A673 (cell line): ENCODE results near the gene CYP4A22.
"Not testable (repeated sequence)": the region's sequence is repeated elsewhere in the genome, so short reads cannot be mapped to it uniquely, and the experiment has no call there.

Experiments used
- EZH2 ChIP-seq: fragments of 200-600 bp; sonication (generic); IDR thresholded peaks from 2 replicates; pipeline ENCODE4 v1.6.1; 2017; ENCODE audit warnings: borderline replicate concordance, low read depth, mild to moderate bottlenecking, mixed read lengths, antibody characterized with exemption, low read length; ENCODE audit not compliant: poor library complexity, severe bottlenecking
- TF ChIP-seq, protein P1 (sequence below): fragments of 300-800, 200-600 bp; sonication (generic); conservative IDR thresholded peaks from 2 replicates; pipeline ENCODE4 v1.5.1; 2017; ENCODE audit warnings: low read depth, mild to moderate bottlenecking, antibody characterized with exemption, low read length, moderate library complexity, mixed read lengths

DNA sequence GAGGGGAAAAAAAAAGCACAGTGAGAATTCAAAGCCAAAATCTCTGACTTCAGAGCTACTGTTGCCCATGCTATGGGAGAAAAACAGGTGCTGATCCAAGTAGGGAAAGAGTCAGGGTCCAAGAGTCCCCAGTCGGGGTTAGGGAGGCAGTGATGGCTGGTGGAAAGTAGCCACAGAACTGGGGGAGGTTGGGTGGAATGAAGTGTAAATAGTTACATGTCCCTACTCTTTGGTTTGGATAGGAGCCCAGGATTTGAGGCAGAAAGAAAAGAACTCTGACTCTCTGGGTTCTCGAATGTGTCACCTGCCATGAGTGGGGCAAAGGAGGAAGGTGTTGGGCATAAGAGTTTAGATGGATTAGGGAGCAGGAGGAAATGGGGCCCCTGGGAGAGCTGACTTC is 8.4 kb upstream of the CYP4A22 start:
- TF ChIP-seq, protein P1, sequence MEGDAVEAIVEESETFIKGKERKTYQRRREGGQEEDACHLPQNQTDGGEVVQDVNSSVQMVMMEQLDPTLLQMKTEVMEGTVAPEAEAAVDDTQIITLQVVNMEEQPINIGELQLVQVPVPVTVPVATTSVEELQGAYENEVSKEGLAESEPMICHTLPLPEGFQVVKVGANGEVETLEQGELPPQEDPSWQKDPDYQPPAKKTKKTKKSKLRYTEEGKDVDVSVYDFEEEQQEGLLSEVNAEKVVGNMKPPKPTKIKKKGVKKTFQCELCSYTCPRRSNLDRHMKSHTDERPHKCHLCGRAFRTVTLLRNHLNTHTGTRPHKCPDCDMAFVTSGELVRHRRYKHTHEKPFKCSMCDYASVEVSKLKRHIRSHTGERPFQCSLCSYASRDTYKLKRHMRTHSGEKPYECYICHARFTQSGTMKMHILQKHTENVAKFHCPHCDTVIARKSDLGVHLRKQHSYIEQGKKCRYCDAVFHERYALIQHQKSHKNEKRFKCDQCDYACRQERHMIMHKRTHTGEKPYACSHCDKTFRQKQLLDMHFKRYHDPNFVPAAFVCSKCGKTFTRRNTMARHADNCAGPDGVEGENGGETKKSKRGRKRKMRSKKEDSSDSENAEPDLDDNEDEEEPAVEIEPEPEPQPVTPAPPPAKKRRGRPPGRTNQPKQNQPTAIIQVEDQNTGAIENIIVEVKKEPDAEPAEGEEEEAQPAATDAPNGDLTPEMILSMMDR = not testable (repeated sequence)
- TF ChIP-seq EZH2 = not testable (repeated sequence)
